GM18858 (cell line): ENCODE results near the gene ARHGAP8.

Source experiments
- ATAC-seq: cut with Tn5 transposase; IDR thresholded peaks from one replicate; pipeline ENCODE4 v1.9.1; 2021; ENCODE audit not compliant: unreplicated experiment

The ARHGAP8 gene

GRCh38 chr22:44823806-44824205, 71.4 kb downstream of the ARHGAP8 start:
- no peak for ATAC-seq

GRCh38 chr22:44824271-44824670, 71.9 kb downstream of the ARHGAP8 start:
- ATAC-seq, result no peak

GRCh38 chr22:44825310-44826150, 73.2 kb downstream of the ARHGAP8 start:
- no peak for ATAC-seq

- ATAC-seq, result no peak
Observed at GRCh38 chr22:44827666-44828190, 75.4 kb downstream of the ARHGAP8 start.

GRCh38 chr22:44828193-44828592, 75.8 kb downstream of the ARHGAP8 start:
- no peak for ATAC-seq

GRCh38 chr22:44831885-44832284, 79.5 kb downstream of the ARHGAP8 start:
- no peak for ATAC-seq

- ATAC-seq, result no peak
Observed at GRCh38 chr22:44834065-44834464, 81.7 kb downstream of the ARHGAP8 start.

- ATAC-seq, result no peak
Observed at GRCh38 chr22:44837481-44837880, 85.1 kb downstream of the ARHGAP8 start.

GRCh38 chr22:44838316-44839016, 86.1 kb downstream of the ARHGAP8 start:
- ATAC-seq, result no peak

- no peak for ATAC-seq
Observed at GRCh38 chr22:44839061-44839460, 86.7 kb downstream of the ARHGAP8 start.

- ATAC-seq, result no peak
Observed at GRCh38 chr22:44839721-44840120, 87.3 kb downstream of the ARHGAP8 start.

- ATAC-seq, result no peak
Observed at GRCh38 chr22:44840611-44841322, 88.4 kb downstream of the ARHGAP8 start.

- no peak for ATAC-seq
Observed at GRCh38 chr22:44842417-44842816, 90.0 kb downstream of the ARHGAP8 start.

GRCh38 chr22:44845191-44845590, 92.8 kb downstream of the ARHGAP8 start:
- ATAC-seq, result no peak

- ATAC-seq, result no peak
Observed at GRCh38 chr22:44845796-44846720, 93.7 kb downstream of the ARHGAP8 start.

- ATAC-seq, result no peak
Observed at GRCh38 chr22:44846726-44847275, 94.4 kb downstream of the ARHGAP8 start.

- ATAC-seq, result no peak
Observed at GRCh38 chr22:44847380-44847779, 95.0 kb downstream of the ARHGAP8 start.

- no peak for ATAC-seq
Observed at GRCh38 chr22:44847892-44848291, 95.5 kb downstream of the ARHGAP8 start.

- ATAC-seq, result no peak
Observed at GRCh38 chr22:44848296-44848741, 95.9 kb downstream of the ARHGAP8 start.
